ENCODE results near the gene C16orf96. TPM values are rescaled to one million over a fixed set of nuclear protein-coding genes. Genes with fewer than 3 reads are reported as not detected.
A peak's percentile ranks its signal among the peaks of the same experiment; 100 is the strongest.
"Not testable (repeated sequence)": the region's sequence is repeated elsewhere in the genome, so short reads cannot be mapped to it uniquely, and the experiment has no call there.

The C16orf96 gene
- total RNA-seq, 2 donors from 2014 or later: 0.11 TPM; not detected in 1

GRCh38 chr16:4544473-4544872 lies 11.7 kb upstream of the C16orf96 start:
- DNase-seq: no peak
- intact Hi-C loops (cut with DNase I, micrococcal nuclease): no loop called here
- ATAC-seq: no peak

- intact Hi-C loops (cut with DNase I, micrococcal nuclease): loop anchor here in 1 of 2 donors (5.0 kb wide), 1 partner anchor 41 kb away; no protein-coding TSS in a partner anchor
- ATAC-seq (peak; percentile 24), DNase-seq (no peak)
Observed at GRCh38 chr16:4548124-4548523, 8.0 kb upstream of the C16orf96 start.

- intact Hi-C loops (cut with DNase I, micrococcal nuclease): no loop called here
- DNase-seq (no peak), ATAC-seq (no peak)
Observed at GRCh38 chr16:4550591-4550990, 5.5 kb upstream of the C16orf96 start.

- DNase-seq (no peak), ATAC-seq (no peak)
- intact Hi-C loops (cut with DNase I, micrococcal nuclease): no loop called here
Observed at GRCh38 chr16:4552541-4552940, 3.6 kb upstream of the C16orf96 start.

- intact Hi-C loops (cut with DNase I, micrococcal nuclease): no loop called here
- no peak for DNase-seq
- ATAC-seq: no peak
Observed at GRCh38 chr16:4556580-4556979, 440 bp downstream of the C16orf96 start.

- intact Hi-C loops (cut with DNase I, micrococcal nuclease): no loop called here
- DNase-seq (no peak), ATAC-seq (no peak)
Observed at GRCh38 chr16:4557973-4558372, 1.8 kb downstream of the C16orf96 start.

GRCh38 chr16:4561596-4561995 lies 5.5 kb downstream of the C16orf96 start:
- ATAC-seq (no peak), DNase-seq (no peak)
- intact Hi-C loops (cut with DNase I, micrococcal nuclease): no loop called here

GRCh38 chr16:4564661-4565267 lies 8.6 kb downstream of the C16orf96 start:
- intact Hi-C loops (cut with DNase I, micrococcal nuclease): no loop called here
- ATAC-seq: no peak
- no peak for DNase-seq

GRCh38 chr16:4566144-4566543 lies 10.0 kb downstream of the C16orf96 start:
- intact Hi-C loops (cut with DNase I, micrococcal nuclease): no loop called here
- ATAC-seq: no peak
- no peak for DNase-seq

- intact Hi-C loops (cut with DNase I, micrococcal nuclease): no loop called here
- ATAC-seq: no peak
- no peak for DNase-seq
Observed at GRCh38 chr16:4570086-4570485, 13.9 kb downstream of the C16orf96 start.

GRCh38 chr16:4570688-4571321 lies 14.7 kb downstream of the C16orf96 start:
- intact Hi-C loops (cut with DNase I, micrococcal nuclease): no loop called here
- DNase-seq: no peak

GRCh38 chr16:4572715-4573114 lies 16.6 kb downstream of the C16orf96 start:
- DNase-seq (no peak), ATAC-seq (no peak)
- intact Hi-C loops (cut with DNase I, micrococcal nuclease): no loop called here

More at GRCh38 chr16:4570688-4571321, 14.7 kb downstream of the C16orf96 start:
- ATAC-seq: no peak

GRCh38 chr16:4573926-4574325 lies 17.8 kb downstream of the C16orf96 start:
- DNase-seq; intact Hi-C loops (cut with DNase I, micrococcal nuclease); ATAC-seq: not testable (repeated sequence)

GRCh38 chr16:4574919-4575705 lies 19.0 kb downstream of the C16orf96 start:
- no peak for DNase-seq
- no peak for ATAC-seq
- intact Hi-C loops (cut with DNase I, micrococcal nuclease): no loop called here

- DNase-seq: no peak
- no peak for ATAC-seq
- intact Hi-C loops (cut with DNase I, micrococcal nuclease): no loop called here
Observed at GRCh38 chr16:4576008-4576407, 19.9 kb downstream of the C16orf96 start.

GRCh38 chr16:4578961-4579530 lies 22.9 kb downstream of the C16orf96 start:
- ATAC-seq (no peak), DNase-seq (no peak)
- intact Hi-C loops (cut with DNase I, micrococcal nuclease): no loop called here

GRCh38 chr16:4580250-4580649 lies 24.1 kb downstream of the C16orf96 start:
- DNase-seq (no peak), ATAC-seq (no peak)
- intact Hi-C loops (cut with DNase I, micrococcal nuclease): loop anchor here in 1 of 2 donors (10.0 kb wide), 1 partner anchor 65 kb away; no protein-coding TSS in a partner anchor

GRCh38 chr16:4583906-4584305 lies 27.8 kb downstream of the C16orf96 start:
- DNase-seq (no peak), ATAC-seq (no peak)
- intact Hi-C loops (cut with DNase I, micrococcal nuclease): loop anchor here in 1 of 2 donors (10.0 kb wide), 1 partner anchor 69 kb away; no protein-coding TSS in a partner anchor

- ATAC-seq (no peak), DNase-seq (no peak)
- intact Hi-C loops (cut with DNase I, micrococcal nuclease): loop anchor here in 1 of 2 donors (10.0 kb wide), 1 partner anchor 71 kb away; no protein-coding TSS in a partner anchor
Observed at GRCh38 chr16:4586291-4586690, 30.2 kb downstream of the C16orf96 start.
